ENCODE data around the gene SBF2.
"Not testable (repeated sequence)": the region's sequence is repeated elsewhere in the genome, so short reads cannot be mapped to it uniquely, and the experiment has no call there.

SBF2 gene

DNA sequence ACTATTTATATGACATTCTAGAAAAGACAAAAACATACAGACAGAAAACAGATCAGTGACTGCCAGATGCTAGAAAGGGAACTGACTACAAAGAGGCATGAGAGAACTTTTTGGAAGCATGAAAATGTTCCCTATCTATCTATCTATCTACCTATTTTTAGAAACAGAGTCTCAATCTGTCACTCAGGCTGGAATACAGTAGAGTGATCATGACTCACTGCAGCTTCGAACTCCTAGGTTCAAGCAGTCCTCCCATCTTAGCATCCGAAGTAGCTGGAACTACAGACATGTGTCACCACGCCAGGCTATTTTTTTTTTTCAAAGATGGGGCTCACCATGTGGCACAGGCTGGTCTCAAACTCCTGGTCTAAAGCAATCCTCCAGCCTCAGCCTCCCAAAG, 6.9 kb downstream of the SBF2 start:
- no peak for DNase-seq (ENCODE audit: low spot score in 2 of 2)
- Histone ChIP-seq H3K9me3 (no peaks in the 10 kb centered on the region), H3K27me3 (ENCODE audit: low read depth) (no peaks in the 10 kb centered on the region), H3K4me3 (no peak overlapping the region), H3K4me1 (peaks cover 22% of the 10 kb centered on the region), H3K36me3 (replicated peaks) (no peaks in the 10 kb centered on the region)
- in situ Hi-C loops (cut with MboI; ENCODE audit: low sequenced_read_pairs) = no loop called here

DNA sequence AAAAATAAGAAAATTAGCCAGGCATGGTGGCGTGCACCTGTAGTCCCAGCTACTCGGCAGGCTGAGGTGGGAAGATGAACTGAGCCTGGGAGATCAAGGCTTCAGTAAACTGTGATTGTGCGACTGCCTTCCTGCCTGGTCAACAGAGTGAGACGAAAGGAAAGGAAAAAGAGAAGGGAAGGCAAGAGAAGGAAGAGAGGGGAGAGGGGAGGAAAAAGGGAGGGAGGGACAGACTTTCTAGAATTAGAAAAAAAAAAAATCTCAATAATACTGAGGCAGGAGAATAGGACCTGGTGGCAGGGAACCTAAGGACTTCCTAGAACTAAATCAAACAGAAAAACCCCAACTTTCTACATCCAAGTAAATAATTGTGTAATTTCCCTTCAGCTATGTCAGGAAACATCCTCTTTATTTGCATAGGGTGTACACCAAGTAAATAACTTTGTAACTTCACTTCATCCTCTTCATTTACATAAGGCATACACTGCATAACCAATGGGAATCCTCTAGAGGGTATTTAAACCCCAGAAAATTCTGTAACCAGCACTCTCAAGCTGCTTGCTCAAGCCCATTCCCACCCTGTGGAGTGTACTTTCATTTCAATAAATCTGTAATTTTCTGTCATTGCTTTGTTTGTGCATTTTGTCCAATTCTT, 8.7 kb downstream of the SBF2 start:
- in situ Hi-C loops (cut with MboI; ENCODE audit: low sequenced_read_pairs) = no loop called here
- DNase-seq (ENCODE audit: low spot score in 2 of 2) = no peak
- Histone ChIP-seq H3K4me1 (peaks cover 8% of the 10 kb centered on the region), H3K4me3 (no peak overlapping the region), H3K27me3 (ENCODE audit: low read depth) (no peaks in the 10 kb centered on the region), H3K9me3 (no peaks in the 10 kb centered on the region), H3K36me3 (replicated peaks) (no peaks in the 10 kb centered on the region)

DNA sequence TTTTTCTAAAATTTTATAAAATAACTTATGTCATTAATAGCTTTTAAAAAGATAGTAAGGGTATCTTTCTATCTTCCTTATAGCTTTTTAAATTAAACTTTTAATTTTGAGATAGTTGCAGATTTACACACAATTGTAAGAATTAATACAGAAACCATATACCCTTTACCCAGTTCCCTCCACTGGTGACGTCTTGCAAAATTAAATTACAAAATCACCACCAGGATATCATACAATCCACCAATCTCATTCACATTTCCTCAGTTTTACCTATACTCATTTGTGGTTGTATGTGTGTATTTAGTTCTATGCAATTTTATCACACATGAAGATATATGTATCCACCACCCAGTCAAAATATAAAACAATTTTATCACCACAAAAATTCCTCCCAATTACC, 10.0 kb downstream of the SBF2 start:
- in situ Hi-C loops (cut with MboI; ENCODE audit: low sequenced_read_pairs) = no loop called here
- no peak for DNase-seq (ENCODE audit: low spot score in 2 of 2)
- Histone ChIP-seq H3K4me1 (no peaks in the 10 kb centered on the region; the same call in 1 of the 2 replicates), H3K4me3 (no peak overlapping the region), H3K9me3 (no peaks in the 10 kb centered on the region), H3K27me3 (ENCODE audit: low read depth) (no peaks in the 10 kb centered on the region), H3K36me3 (replicated peaks) (no peaks in the 10 kb centered on the region)

DNA sequence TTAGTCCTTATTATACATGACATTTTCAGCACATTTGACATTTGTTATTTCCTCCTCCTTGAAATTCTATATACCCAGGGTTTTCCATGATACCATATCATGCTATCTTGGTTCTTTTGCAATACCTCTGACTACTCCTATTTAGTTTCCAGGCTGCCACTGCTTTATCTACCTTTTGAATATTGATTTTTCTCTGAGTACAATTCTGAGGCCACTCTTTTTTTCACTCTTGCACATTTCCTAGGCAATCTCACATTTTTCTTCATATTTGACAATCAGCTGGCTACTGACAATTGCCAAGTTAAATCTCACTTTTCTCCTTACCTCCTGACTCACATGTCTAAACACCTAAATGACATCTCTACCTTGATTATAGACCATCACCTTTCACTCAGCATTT, 11.9 kb downstream of the SBF2 start:
- no peak overlapping the region for H3K4me3 ChIP-seq
- no peak for DNase-seq (ENCODE audit: low spot score in 2 of 2)
- H3K27me3 ChIP-seq (ENCODE audit: low read depth) = no peaks in the 10 kb centered on the region
- peaks cover 6% of the 10 kb centered on the region for H3K4me1 ChIP-seq
- no peaks in the 10 kb centered on the region for H3K36me3 ChIP-seq (replicated peaks)
- in situ Hi-C loops (cut with MboI; ENCODE audit: low sequenced_read_pairs) = no loop called here
- no peaks in the 10 kb centered on the region for H3K9me3 ChIP-seq

DNA sequence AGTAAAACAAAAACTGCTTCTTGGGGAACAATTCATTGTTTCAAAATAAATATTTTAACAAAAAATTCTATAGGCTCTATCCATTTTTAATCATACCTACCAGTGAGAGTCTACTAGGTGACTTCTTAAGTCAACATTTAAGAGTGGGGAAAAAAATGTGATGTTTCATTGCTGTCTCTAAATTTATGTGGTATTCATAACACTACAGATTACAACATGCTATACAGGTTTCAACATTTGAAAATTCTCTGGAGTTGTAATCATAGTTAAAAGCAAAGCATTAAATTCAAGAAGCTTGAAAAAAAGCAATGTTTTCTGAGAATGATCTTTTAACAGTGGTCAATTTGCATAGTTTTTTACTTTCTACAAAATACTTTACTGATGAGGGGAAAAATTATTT, 18.3 kb downstream of the SBF2 start:
- H3K9me3 ChIP-seq = no peaks in the 10 kb centered on the region
- no peaks in the 10 kb centered on the region for H3K27me3 ChIP-seq (ENCODE audit: low read depth)
- DNase-seq (ENCODE audit: low spot score in 2 of 2) = no peak
- H3K4me3 ChIP-seq = no peak overlapping the region
- peaks cover 11% of the 10 kb centered on the region for H3K4me1 ChIP-seq
- in situ Hi-C loops (cut with MboI; ENCODE audit: low sequenced_read_pairs) = no loop called here
- no peaks in the 10 kb centered on the region for H3K36me3 ChIP-seq (replicated peaks)

DNA sequence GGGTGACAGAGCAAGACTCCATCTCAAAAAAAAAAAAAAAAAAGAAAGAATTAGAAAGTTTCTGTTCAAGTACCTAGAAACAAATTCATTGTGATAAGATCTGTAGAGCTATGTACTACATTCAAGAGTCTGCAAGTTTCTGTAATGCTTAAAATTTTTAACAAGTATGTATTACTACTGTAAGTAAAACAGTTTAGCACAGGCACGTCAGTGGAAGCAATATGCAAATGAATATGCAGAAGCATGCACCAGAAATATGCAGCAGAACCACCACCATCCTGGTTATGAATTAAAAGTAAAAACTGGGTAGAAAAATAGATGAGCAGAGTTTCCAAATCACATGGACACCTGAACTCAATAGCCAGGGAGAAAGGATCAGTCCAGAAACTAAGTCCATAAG, 19.3 kb downstream of the SBF2 start:
- Histone ChIP-seq H3K4me3 (no peak overlapping the region), H3K9me3 (no peaks in the 10 kb centered on the region), H3K36me3 (replicated peaks) (no peaks in the 10 kb centered on the region), H3K27me3 (ENCODE audit: low read depth) (no peaks in the 10 kb centered on the region), H3K4me1 (peaks cover 11% of the 10 kb centered on the region)
- in situ Hi-C loops (cut with MboI; ENCODE audit: low sequenced_read_pairs) = no loop called here
- DNase-seq (ENCODE audit: low spot score in 2 of 2) = no peak

DNA sequence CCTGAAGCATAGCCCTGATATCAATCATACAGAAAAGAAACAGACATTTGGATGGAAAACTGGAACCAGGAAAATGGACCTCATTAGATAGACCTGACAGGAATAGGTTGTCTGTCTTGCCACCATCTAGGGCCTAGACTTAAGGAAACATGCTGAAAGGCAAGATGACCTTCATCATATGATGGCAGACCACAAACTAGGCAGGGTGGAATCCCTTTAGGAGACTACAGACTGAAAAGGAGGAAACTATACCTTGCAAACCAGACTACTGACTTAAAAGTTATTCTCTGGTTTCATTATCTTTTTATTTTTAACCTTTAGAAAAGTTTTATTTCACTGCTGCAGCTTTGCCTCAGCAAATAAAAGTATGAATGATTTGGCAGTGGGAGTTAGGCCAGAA, 20.3 kb downstream of the SBF2 start:
- Histone ChIP-seq H3K4me3 (no peak overlapping the region), H3K27me3 (ENCODE audit: low read depth) (no peaks in the 10 kb centered on the region), H3K4me1 (peaks cover 11% of the 10 kb centered on the region), H3K9me3 (no peaks in the 10 kb centered on the region), H3K36me3 (replicated peaks) (no peaks in the 10 kb centered on the region)
- DNase-seq (ENCODE audit: low spot score in 2 of 2) = no peak
- in situ Hi-C loops (cut with MboI; ENCODE audit: low sequenced_read_pairs) = no loop called here

DNA sequence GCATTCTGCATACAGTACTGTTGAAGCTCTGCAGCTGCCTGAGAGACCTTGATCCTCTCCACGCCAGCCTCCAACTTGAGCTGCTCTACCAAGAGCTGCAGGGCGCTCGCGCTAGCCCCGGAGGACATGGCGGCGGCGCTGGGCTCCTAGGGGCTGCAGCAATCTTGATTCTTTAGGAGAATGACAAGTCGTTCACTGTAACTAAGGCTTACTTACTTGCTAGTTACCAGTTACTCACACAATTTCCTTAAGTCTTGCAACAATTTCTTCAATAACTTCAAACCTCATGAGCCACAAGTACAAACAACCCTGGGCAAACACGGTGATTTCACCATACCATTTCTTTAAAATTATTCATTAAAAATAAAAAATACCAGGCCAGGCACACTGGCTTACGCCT, 21.9 kb downstream of the SBF2 start:
- Histone ChIP-seq H3K4me3 (no peak overlapping the region), H3K9me3 (no peaks in the 10 kb centered on the region), H3K4me1 (peaks cover 6% of the 10 kb centered on the region; the same call in 1 of the 2 replicates), H3K27me3 (ENCODE audit: low read depth) (no peaks in the 10 kb centered on the region), H3K36me3 (replicated peaks) (no peaks in the 10 kb centered on the region)
- DNase-seq (ENCODE audit: low spot score in 2 of 2) = no peak
- in situ Hi-C loops (cut with MboI; ENCODE audit: low sequenced_read_pairs) = no loop called here

DNA sequence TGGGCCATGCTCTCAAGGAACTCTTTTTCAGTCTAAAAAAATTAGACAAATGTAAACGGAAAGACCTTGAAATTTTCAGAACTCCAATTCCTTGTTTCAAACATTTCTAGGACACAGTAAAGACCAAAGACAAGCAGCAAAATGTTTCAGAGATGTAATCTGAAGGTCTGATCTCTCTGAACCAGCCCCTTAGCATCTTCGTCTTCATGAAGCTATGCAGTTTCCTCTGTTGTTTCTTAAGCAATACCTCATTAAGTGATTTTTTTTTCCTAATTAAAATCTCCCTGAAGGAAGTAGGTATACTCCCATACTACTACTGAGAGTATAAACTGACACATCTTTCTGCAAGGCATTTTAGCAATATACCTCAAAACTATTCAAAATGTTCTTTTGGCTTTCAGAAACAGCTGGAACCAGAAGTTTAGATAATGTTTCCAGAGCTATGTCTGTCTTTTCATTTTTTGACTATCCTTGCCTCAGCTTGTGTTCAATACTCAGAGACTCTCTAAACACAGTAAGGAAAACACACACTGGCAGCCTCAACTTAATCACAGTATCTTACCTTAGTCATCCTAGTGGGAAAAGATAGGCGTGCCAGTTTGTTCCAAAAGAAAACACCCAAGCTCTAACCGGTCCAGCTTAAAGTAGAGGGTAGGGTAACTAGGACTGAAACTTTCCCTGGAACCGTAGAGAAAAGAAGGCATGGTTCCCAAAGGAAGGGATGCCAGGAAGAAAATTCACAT, 25.1 kb downstream of the SBF2 start:
- in situ Hi-C loops (cut with MboI; ENCODE audit: low sequenced_read_pairs) = no loop called here
- Histone ChIP-seq H3K4me3 (no peak overlapping the region), H3K27me3 (ENCODE audit: low read depth) (no peaks in the 10 kb centered on the region), H3K4me1 (no peaks in the 10 kb centered on the region), H3K36me3 (replicated peaks) (no peaks in the 10 kb centered on the region), H3K9me3 (no peaks in the 10 kb centered on the region)
- DNase-seq (ENCODE audit: low spot score in 2 of 2) = no peak

DNA sequence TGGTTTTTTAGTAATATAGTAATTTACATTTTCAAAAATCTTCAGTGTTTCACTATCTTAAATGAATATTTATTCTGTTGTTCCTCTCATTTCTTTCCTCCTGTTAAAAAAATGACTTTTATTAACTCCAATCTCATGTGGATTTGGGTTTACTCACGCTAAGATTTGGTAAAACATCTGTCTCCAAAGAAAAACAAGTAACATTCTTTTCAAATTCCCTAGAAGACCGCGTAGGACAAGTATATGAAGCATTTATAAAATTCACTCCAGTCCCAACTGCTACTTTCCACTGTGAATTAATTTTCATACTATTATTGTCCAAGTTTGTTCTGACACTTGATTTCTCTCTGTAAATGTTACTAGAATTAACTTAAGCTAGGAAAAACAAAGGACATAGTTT, 26.2 kb downstream of the SBF2 start:
- H3K36me3 ChIP-seq (replicated peaks) = no peaks in the 10 kb centered on the region
- H3K27me3 ChIP-seq (ENCODE audit: low read depth) = no peaks in the 10 kb centered on the region
- H3K4me3 ChIP-seq = no peak overlapping the region
- DNase-seq (ENCODE audit: low spot score in 2 of 2) = no peak
- in situ Hi-C loops (cut with MboI; ENCODE audit: low sequenced_read_pairs) = no loop called here
- H3K4me1 ChIP-seq = no peaks in the 10 kb centered on the region
- H3K9me3 ChIP-seq = no peaks in the 10 kb centered on the region

DNA sequence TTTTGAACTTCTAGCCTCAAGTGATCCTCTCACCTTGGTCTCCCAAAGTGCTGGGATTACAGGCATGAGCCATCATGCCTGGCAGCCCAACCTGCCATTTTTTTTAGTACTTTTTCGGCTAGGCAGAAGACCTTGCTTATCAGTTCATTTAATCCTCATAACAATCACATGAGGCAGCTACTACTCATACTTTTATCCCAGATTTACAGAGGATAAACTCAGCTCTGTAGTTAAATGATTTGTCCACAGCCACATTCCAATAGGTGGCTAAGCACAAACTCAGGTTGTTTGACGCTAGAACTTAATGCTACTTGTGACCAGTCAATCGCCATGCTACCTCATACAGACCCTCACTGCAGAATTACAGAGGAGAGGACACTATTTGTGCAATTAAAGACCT, 28.1 kb downstream of the SBF2 start:
- in situ Hi-C loops (cut with MboI; ENCODE audit: low sequenced_read_pairs) = no loop called here
- no peaks in the 10 kb centered on the region for H3K27me3 ChIP-seq (ENCODE audit: low read depth)
- no peak for DNase-seq (ENCODE audit: low spot score in 2 of 2)
- no peaks in the 10 kb centered on the region for H3K9me3 ChIP-seq
- no peaks in the 10 kb centered on the region for H3K36me3 ChIP-seq (replicated peaks)
- H3K4me3 ChIP-seq = no peak overlapping the region
- peaks cover 5% of the 10 kb centered on the region; the same call in 1 of the 2 replicates for H3K4me1 ChIP-seq

DNA sequence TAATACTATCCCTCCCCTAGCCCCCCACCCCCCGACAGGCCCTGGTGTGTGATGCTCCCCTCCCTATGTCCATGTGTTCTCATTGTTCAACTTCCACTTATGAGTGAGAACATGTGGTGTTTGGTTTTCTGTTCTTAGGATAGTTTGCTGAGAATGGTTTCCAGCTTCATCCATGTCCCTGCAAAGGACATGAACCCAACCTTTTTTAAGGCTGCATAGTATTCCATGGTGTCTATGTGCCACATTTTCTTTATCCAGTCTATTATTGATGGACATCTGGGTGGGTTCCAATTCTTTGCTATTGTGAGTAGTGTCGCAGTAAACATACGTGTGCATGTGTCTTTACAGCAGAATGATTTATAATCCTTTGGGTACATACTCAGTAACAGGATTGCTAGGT, 29.3 kb downstream of the SBF2 start:
- H3K4me1 ChIP-seq; H3K9me3 ChIP-seq; H3K36me3 ChIP-seq (replicated peaks); H3K27me3 ChIP-seq (ENCODE audit: low read depth); DNase-seq (ENCODE audit: low spot score in 2 of 2); H3K4me3 ChIP-seq; in situ Hi-C loops (cut with MboI; ENCODE audit: low sequenced_read_pairs): not testable (repeated sequence)

DNA sequence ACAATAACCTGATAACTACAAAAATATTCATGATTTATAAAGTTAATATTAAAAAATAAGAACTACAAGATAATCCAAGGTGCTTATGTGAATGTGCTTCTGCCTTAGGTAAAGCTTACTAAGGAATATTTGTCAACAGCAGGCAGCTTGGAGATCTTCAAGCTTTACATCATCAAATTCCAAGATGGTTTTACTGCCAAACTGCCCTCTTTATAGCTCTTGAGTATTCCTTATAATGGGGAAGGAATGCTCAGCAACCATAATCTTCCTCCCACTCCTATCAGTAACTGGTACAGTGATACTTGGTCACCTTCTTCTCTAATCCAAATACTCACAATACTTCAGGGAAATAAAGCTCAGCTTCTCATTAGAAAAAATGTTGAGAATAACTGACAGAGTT, 30.1 kb downstream of the SBF2 start:
- H3K4me1 ChIP-seq = peaks cover 5% of the 10 kb centered on the region; the same call in 1 of the 2 replicates
- in situ Hi-C loops (cut with MboI; ENCODE audit: low sequenced_read_pairs) = no loop called here
- H3K27me3 ChIP-seq (ENCODE audit: low read depth) = no peaks in the 10 kb centered on the region
- H3K36me3 ChIP-seq (replicated peaks) = no peaks in the 10 kb centered on the region
- DNase-seq (ENCODE audit: low spot score in 2 of 2) = no peak
- no peak overlapping the region for H3K4me3 ChIP-seq
- no peaks in the 10 kb centered on the region for H3K9me3 ChIP-seq

DNA sequence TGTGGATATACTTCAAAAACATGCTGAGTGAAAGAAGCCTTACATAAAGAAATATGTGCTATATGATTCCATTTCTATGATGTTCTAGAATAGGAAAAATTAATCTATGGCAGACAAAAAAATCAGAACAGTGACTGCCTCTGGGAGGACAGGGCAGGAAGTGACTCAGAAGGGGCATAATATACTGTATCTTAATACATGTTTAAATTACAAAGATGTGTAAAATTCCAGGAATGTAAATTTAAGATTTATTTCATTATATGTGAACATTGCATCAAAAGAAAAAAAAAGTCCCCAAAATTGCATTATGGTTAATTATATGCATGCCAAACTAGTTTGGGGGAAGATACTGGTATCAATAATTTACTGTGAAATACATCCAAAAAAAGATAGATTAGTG, 32.2 kb downstream of the SBF2 start:
- H3K9me3 ChIP-seq = no peaks in the 10 kb centered on the region
- H3K36me3 ChIP-seq (replicated peaks) = no peaks in the 10 kb centered on the region
- in situ Hi-C loops (cut with MboI; ENCODE audit: low sequenced_read_pairs) = no loop called here
- no peak overlapping the region for H3K4me3 ChIP-seq
- H3K4me1 ChIP-seq = peaks cover 5% of the 10 kb centered on the region; the same call in 1 of the 2 replicates
- no peaks in the 10 kb centered on the region for H3K27me3 ChIP-seq (ENCODE audit: low read depth)
- no peak for DNase-seq (ENCODE audit: low spot score in 2 of 2)
